Liver (tissue), 9 donors: ENCODE data around the gene UIMC1. TPM values are rescaled to one million over a fixed set of nuclear protein-coding genes. Genes with fewer than 3 reads are reported as not detected.

Source experiments
- DNase-seq: peaks from one replicate; pipeline ENCODE4 v3.0.0-alpha.2; 2017; ENCODE audit warnings: low spot score
- H3K27ac ChIP-seq, 2 donors: one replicate each; pipeline ENCODE4 v1.7.0; 2013; ENCODE audit warnings: inconsistent platforms in 2 of 2, low read length in 2 of 2, control low read depth in 1 of 2, low read depth in 1 of 2, mild to moderate bottlenecking in 1 of 2
- H3K27me3 ChIP-seq, 4 donors: one replicate each; pipeline versions ENCODE4 v1.6.1 to v1.7.0; 2013; ENCODE audit warnings: low read length in 3 of 4, inconsistent platforms in 1 of 4, mild to moderate bottlenecking in 1 of 4, moderate library complexity in 1 of 4; ENCODE audit not compliant: control insufficient read depth in 4 of 4, insufficient read depth in 4 of 4
- H3K36me3 ChIP-seq, 4 donors: one replicate each; pipeline versions ENCODE4 v1.6.1 to v1.7.0; 2013; ENCODE audit warnings: low read length in 3 of 4, mild to moderate bottlenecking in 3 of 4, low read depth in 1 of 4, moderate library complexity in 1 of 4; ENCODE audit not compliant: control insufficient read depth in 4 of 4, insufficient read depth in 3 of 4
- H3K4me1 ChIP-seq, 4 donors: one replicate each; pipeline versions ENCODE4 v1.6.1 to v1.7.0; 2013; ENCODE audit warnings: low read length in 3 of 4, mild to moderate bottlenecking in 3 of 4, moderate library complexity in 1 of 4; ENCODE audit not compliant: control insufficient read depth in 4 of 4, insufficient read depth in 4 of 4
- H3K4me3 ChIP-seq, 3 donors: one replicate each; pipeline versions ENCODE4 v1.6.1 to v1.7.0; 2013; ENCODE audit warnings: low read length in 3 of 3, control low read depth in 1 of 3, low read depth in 1 of 3, mild to moderate bottlenecking in 1 of 3
- H3K9ac ChIP-seq, 2 donors: one replicate each; pipeline ENCODE4 v1.7.0; 2013; ENCODE audit warnings: low read length in 2 of 2, mild to moderate bottlenecking in 2 of 2, moderate library complexity in 2 of 2, control low read depth in 1 of 2, low read depth in 1 of 2
- H3K9me3 ChIP-seq, 4 donors: one replicate each; pipeline versions ENCODE4 v1.6.1 to v1.7.0; 2013; ENCODE audit warnings: low read length in 3 of 4; ENCODE audit not compliant: control insufficient read depth in 4 of 4
- ATF3 ChIP-seq: IDR thresholded peaks from 2 replicates; pipeline ENCODE4 v1.6.1; 2016; ENCODE audit warnings: antibody characterized with exemption
- CTCF ChIP-seq: fragments of 150-350 bp; IDR thresholded peaks from 2 replicates; pipeline ENCODE4 v1.5.1; 2017; ENCODE audit warnings: improper control_type of control experiment, low read depth, low read length; ENCODE audit not compliant: missing input control
- EGR1 ChIP-seq, 2 donors: IDR thresholded peaks; 2 replicates each; pipeline ENCODE4 v1.6.1; 2016 to 2018; ENCODE audit warnings: antibody characterized with exemption in 2 of 2, low read depth in 2 of 2
- FOXA1 ChIP-seq: IDR thresholded peaks from 2 replicates; pipeline ENCODE4 v1.6.1; 2016; ENCODE audit warnings: antibody characterized with exemption
- HNF4A ChIP-seq, 2 donors: conservative IDR thresholded peaks; 2 replicates each; pipeline ENCODE4 v1.6.1; 2016; ENCODE audit warnings: antibody characterized with exemption in 2 of 2, mild to moderate bottlenecking in 2 of 2
- JUND ChIP-seq, 2 donors: IDR thresholded peaks; 2 replicates each; pipeline ENCODE4 v1.6.1; 2016; ENCODE audit warnings: antibody characterized with exemption in 2 of 2
- MAX ChIP-seq: IDR thresholded peaks from 2 replicates; pipeline ENCODE4 v1.6.1; 2016; ENCODE audit warnings: antibody characterized with exemption
- NR2F2 ChIP-seq: IDR thresholded peaks from 2 replicates; pipeline ENCODE4 v1.6.1; 2016; ENCODE audit warnings: antibody characterized with exemption
- RAD21 ChIP-seq, 2 donors: IDR thresholded peaks; 2 replicates each; pipeline ENCODE4 v1.6.1; 2016; ENCODE audit warnings: antibody characterized with exemption in 2 of 2, mild to moderate bottlenecking in 2 of 2
- REST ChIP-seq: IDR thresholded peaks from 2 replicates; pipeline ENCODE4 v1.6.1; 2016; ENCODE audit warnings: antibody characterized with exemption, mild to moderate bottlenecking
- RXRA ChIP-seq, 2 donors: IDR thresholded peaks; 2 replicates each; pipeline ENCODE4 v1.6.1; 2017 to 2018; ENCODE audit warnings: antibody characterized with exemption in 2 of 2, mild to moderate bottlenecking in 1 of 2
- SP1 ChIP-seq: IDR thresholded peaks from 2 replicates; pipeline ENCODE4 v1.6.1; 2018; ENCODE audit warnings: antibody characterized with exemption, mild to moderate bottlenecking
- WGBS: extraction: QIAGEN DNeasy Blood & Tissue Kit; methylation state at CpG from one replicate; pipeline ENCODE4 v1.1.7; 2013; 5-methylcytosine and 5-hydroxymethylcytosine counted together
- polyA plus RNA-seq, 2 donors: library from polyadenylated mRNA; stranded (reverse) in 1 of 2; unstranded in 1 of 2; fragments of 200-250 nt in 1 of 2; fragments of >200 nt in 1 of 2; fragmentation: Nextera tagmentation in 1 of 2; extraction: Ambion mirVana in 1 of 2; gene quantifications; one replicate each; pipeline versions ENCODE4 v1.2.1 to v1.2.3, GENCODE V29; 2013 to 2015
- total RNA-seq, 2 donors: library from RNA; depleted of rRNA; stranded (reverse); fragments of >200 nt; gene quantifications; one replicate each; pipeline ENCODE4 v1.2.3, GENCODE V29; 2014
- donor health status: healthy.
- donor health status: healthy.
- donor health status: healthy.
- donor health status: healthy.
- donor health status: healthy.

UIMC1 gene
- total and polyA plus RNA-seq, 4 donors, result 5.9 to 26.0 (median 11.7) TPM

- Histone ChIP-seq H3K4me3 (no peak overlapping the region), H3K27ac (no peak overlapping the region), H3K9ac (no peak overlapping the region), H3K27me3 (no peaks in the 10 kb centered on the region), H3K4me1 (no peaks in the 10 kb centered on the region), H3K36me3 (no peaks in the 10 kb centered on the region), H3K9me3 (no peaks in the 10 kb centered on the region)
- WGBS, result 93% methylated on average over 28 of the region's 28 CpGs
- no peak for TF ChIP-seq SP1
- DNase-seq, result no peak
These were observed 119.2 kb downstream of the UIMC1 start for GRCh38 chr5:176887252-176887849.

- H3K4me1 ChIP-seq, result no peaks in the 10 kb centered on the region
- H3K27ac ChIP-seq, result no peak overlapping the region
- H3K9me3 ChIP-seq, result no peaks in the 10 kb centered on the region
- no peak for DNase-seq
- no peaks in the 10 kb centered on the region for H3K27me3 ChIP-seq
- no peaks in the 10 kb centered on the region for H3K36me3 ChIP-seq
- no peak overlapping the region for H3K9ac ChIP-seq
- TF ChIP-seq JUND (IDR thresholded peaks at IDR 0.05) (no peak), FOXA1 (no peak), RXRA (IDR thresholded peaks at IDR 0.05) (no peak), MAX (no peak), HNF4A (conservative IDR thresholded peaks at IDR 0.05) (no peak), NR2F2 (no peak), SP1 (no peak), EGR1 (IDR thresholded peaks at IDR 0.05; ENCODE audit: low read depth in 2 of 2) (no peak)
- 91% methylated on average over 13 of the region's 13 CpGs for WGBS
- no peak overlapping the region for H3K4me3 ChIP-seq
These were observed 120.0 kb downstream of the UIMC1 start for GRCh38 chr5:176886336-176887251.

GRCh38 chr5:176884571-176884890, 122.0 kb downstream of the UIMC1 start:
- no peak overlapping the region for H3K9ac ChIP-seq
- H3K9me3 ChIP-seq, result no peaks in the 10 kb centered on the region
- no peak for DNase-seq
- no peaks in the 10 kb centered on the region for H3K4me1 ChIP-seq
- no peak for TF ChIP-seq REST
- TF ChIP-seq RAD21 (IDR thresholded peaks at IDR 0.05), result no peak
- no peak for TF ChIP-seq ATF3
- TF ChIP-seq SP1, result no peak
- TF ChIP-seq HNF4A (conservative IDR thresholded peaks at IDR 0.05), result no peak
- no peak for TF ChIP-seq CTCF
- 78% methylated on average over 4 of the region's 4 CpGs for WGBS
- H3K4me3 ChIP-seq, result no peak overlapping the region
- no peak overlapping the region for H3K27ac ChIP-seq
- no peaks in the 10 kb centered on the region for H3K27me3 ChIP-seq
- H3K36me3 ChIP-seq, result no peaks in the 10 kb centered on the region
